ENCODE data around the gene CACHD1. TPM values are rescaled to one million over a fixed set of nuclear protein-coding genes. Genes with fewer than 3 reads are reported as not detected.

The CACHD1 gene
- total RNA-seq, 1 experiment from 2014 or later, result 8.4 TPM

DNA sequence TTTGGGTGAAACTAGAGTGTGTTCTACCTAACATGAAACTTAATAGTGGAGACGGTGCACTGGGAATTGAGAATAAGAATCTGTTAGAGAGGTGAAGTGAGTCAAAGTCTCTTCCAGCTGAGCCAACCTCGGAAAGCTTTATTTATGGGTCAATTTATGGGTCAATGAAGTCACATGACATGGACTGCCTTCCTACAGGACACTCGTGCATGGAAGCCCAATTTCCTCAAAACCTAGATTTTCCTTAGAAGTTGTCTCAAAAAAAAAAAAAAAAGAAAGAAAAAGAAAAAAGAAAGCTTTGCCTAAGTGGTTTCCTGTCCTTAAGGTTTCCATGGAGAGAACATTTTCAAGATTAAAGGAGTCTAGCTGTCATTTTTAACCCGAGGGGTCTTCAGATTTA lies 26.7 kb downstream of the CACHD1 start (continued):
- TF ChIP-seq, protein P1, sequence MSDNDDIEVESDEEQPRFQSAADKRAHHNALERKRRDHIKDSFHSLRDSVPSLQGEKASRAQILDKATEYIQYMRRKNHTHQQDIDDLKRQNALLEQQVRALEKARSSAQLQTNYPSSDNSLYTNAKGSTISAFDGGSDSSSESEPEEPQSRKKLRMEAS (IDR thresholded peaks at IDR 0.05), result no peak
- no peak for TF ChIP-seq ZFX (IDR thresholded peaks at IDR 0.05)
- TF ChIP-seq EZH2phosphoT487 (IDR thresholded peaks at IDR 0.05; ENCODE audit: borderline replicate concordance), result no peak
- no peak for TF ChIP-seq ZNF274 (IDR thresholded peaks at IDR 0.05; ENCODE audit: low read depth, low read length)

DNA sequence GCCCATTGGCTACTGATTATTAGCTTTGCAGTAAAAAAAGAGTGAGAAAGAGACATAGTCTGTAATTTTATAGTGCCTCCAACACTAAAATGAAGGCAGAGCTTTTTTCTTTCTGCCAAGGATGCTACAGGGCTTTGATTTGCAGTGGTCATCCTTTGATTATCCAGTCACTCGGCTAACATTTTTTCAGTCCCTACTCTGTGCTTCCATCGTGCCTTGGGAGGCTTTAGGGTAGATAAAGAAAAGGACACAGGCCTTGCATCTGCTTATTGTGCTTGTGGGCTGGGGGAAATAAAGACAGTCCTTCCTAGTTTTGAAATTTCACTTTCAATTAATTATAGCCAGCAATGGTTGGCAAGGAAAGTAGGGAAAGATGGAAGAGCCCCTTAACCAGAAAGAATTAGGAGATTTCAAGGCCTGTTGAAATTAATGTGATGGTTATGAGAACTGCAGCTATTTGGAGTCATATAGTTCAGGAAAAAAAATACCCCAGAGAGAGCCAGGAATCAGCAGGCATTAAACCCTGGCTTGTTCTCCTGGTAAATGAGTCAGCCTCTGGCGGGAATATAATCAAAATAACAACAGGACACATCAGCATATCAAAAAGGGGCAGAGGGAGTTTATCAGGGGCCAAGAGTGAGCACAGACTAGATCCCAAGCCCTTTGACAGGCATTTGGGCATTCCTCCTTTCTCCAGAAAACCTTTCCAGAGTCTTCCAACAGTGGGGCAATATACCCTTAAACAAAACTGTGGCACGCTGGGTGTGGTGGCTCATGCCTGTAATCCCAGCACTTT lies 27.4 kb downstream of the CACHD1 start:
- no peaks in the 10 kb centered on the region; the same call in 1 of the 2 replicates for H3K79me2 ChIP-seq (ENCODE audit: insufficient read depth, low read length)
- H2AFZ ChIP-seq (ENCODE audit: low read depth, low read length, poor library complexity, severe bottlenecking), result no peak overlapping the region
- no peak overlapping the region for H3K4me2 ChIP-seq (ENCODE audit: low read length)
- no peaks in the 10 kb centered on the region for H3K36me3 ChIP-seq (ENCODE audit: control insufficient read depth in 1 of 2, insufficient read depth in 2 of 2, low read length in 2 of 2)
- no peak for ATAC-seq
- ChIA-PET RAD21 (ENCODE audit: low non-redundant PET in 1 of 2, low total read pairs in 2 of 2, uncharacterized antibody in 2 of 2, unreplicated experiment in 2 of 2) (no interaction called here), CTCF (no interaction called here), POLR2A (no interaction called here)
- intact Hi-C loops (cut with micrococcal nuclease), result no loop called here
- no TSS peak for BruUV-seq (replicated peaks)
- no peak for DNase-seq (ENCODE audit: low read depth, low spot score)
- no peak overlapping the region for H3K4me3 ChIP-seq (replicated peaks in 1 of 2; ENCODE audit: low read depth in 1 of 2, low read length in 2 of 2)
- no peaks in the 10 kb centered on the region for H3K9me2 ChIP-seq (ENCODE audit: insufficient read depth)
- no peak overlapping the region for H3K9ac ChIP-seq (ENCODE audit: low read length)
- H4K20me1 ChIP-seq (ENCODE audit: insufficient read depth), result no peaks in the 10 kb centered on the region
- H3K27ac ChIP-seq (ENCODE audit: low read depth, low read length), result no peak overlapping the region
- no peaks in the 10 kb centered on the region for H3K4me1 ChIP-seq (ENCODE audit: control insufficient read depth in 1 of 2, insufficient read depth in 2 of 2, low read length in 2 of 2)
- H3K9me3 ChIP-seq (ENCODE audit: control insufficient read depth in 1 of 2, insufficient read depth in 1 of 2, low read depth in 1 of 2, low read length in 2 of 2), result no peaks in the 10 kb centered on the region
- TF ChIP-seq ZFX (IDR thresholded peaks at IDR 0.05) (no peak), SP1 (IDR thresholded peaks at IDR 0.05; ENCODE audit: low read depth) (no peak), YY1 (IDR thresholded peaks at IDR 0.05; ENCODE audit: extremely low read depth, insufficient replicate concordance, low read depth, low read length) (no peak), SIN3A (IDR thresholded peaks at IDR 0.05; ENCODE audit: low read depth) (no peak), ZNF274 (IDR thresholded peaks at IDR 0.05; ENCODE audit: low read depth, low read length) (no peak), EGR1 (IDR thresholded peaks at IDR 0.05; ENCODE audit: low read depth) (no peak), EZH2 (IDR thresholded peaks at IDR 0.05) (no peak), POLR2A (IDR thresholded peaks at IDR 0.05; ENCODE audit: borderline replicate concordance, extremely low read depth, insufficient read depth, insufficient read length) (no peak), EZH2phosphoT487 (IDR thresholded peaks at IDR 0.05; ENCODE audit: borderline replicate concordance) (no peak), ELF1 (IDR thresholded peaks at IDR 0.05; ENCODE audit: borderline replicate concordance, low read depth) (no peak), TCF7L2 (IDR thresholded peaks at IDR 0.05; ENCODE audit: borderline replicate concordance, extremely low read depth, insufficient read depth, insufficient read length) (no peak)
- TF ChIP-seq, protein P1 (IDR thresholded peaks at IDR 0.05), result no peak
- TF ChIP-seq, protein P2, sequence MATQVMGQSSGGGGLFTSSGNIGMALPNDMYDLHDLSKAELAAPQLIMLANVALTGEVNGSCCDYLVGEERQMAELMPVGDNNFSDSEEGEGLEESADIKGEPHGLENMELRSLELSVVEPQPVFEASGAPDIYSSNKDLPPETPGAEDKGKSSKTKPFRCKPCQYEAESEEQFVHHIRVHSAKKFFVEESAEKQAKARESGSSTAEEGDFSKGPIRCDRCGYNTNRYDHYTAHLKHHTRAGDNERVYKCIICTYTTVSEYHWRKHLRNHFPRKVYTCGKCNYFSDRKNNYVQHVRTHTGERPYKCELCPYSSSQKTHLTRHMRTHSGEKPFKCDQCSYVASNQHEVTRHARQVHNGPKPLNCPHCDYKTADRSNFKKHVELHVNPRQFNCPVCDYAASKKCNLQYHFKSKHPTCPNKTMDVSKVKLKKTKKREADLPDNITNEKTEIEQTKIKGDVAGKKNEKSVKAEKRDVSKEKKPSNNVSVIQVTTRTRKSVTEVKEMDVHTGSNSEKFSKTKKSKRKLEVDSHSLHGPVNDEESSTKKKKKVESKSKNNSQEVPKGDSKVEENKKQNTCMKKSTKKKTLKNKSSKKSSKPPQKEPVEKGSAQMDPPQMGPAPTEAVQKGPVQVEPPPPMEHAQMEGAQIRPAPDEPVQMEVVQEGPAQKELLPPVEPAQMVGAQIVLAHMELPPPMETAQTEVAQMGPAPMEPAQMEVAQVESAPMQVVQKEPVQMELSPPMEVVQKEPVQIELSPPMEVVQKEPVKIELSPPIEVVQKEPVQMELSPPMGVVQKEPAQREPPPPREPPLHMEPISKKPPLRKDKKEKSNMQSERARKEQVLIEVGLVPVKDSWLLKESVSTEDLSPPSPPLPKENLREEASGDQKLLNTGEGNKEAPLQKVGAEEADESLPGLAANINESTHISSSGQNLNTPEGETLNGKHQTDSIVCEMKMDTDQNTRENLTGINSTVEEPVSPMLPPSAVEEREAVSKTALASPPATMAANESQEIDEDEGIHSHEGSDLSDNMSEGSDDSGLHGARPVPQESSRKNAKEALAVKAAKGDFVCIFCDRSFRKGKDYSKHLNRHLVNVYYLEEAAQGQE (IDR thresholded peaks at IDR 0.05; ENCODE audit: low read depth), result no peak
- TF ChIP-seq, protein P3, sequence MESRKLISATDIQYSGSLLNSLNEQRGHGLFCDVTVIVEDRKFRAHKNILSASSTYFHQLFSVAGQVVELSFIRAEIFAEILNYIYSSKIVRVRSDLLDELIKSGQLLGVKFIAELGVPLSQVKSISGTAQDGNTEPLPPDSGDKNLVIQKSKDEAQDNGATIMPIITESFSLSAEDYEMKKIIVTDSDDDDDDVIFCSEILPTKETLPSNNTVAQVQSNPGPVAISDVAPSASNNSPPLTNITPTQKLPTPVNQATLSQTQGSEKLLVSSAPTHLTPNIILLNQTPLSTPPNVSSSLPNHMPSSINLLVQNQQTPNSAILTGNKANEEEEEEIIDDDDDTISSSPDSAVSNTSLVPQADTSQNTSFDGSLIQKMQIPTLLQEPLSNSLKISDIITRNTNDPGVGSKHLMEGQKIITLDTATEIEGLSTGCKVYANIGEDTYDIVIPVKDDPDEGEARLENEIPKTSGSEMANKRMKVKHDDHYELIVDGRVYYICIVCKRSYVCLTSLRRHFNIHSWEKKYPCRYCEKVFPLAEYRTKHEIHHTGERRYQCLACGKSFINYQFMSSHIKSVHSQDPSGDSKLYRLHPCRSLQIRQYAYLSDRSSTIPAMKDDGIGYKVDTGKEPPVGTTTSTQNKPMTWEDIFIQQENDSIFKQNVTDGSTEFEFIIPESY (IDR thresholded peaks at IDR 0.05; ENCODE audit: extremely low read depth, insufficient replicate concordance, low read length), result no peak
- TF ChIP-seq, protein P4, sequence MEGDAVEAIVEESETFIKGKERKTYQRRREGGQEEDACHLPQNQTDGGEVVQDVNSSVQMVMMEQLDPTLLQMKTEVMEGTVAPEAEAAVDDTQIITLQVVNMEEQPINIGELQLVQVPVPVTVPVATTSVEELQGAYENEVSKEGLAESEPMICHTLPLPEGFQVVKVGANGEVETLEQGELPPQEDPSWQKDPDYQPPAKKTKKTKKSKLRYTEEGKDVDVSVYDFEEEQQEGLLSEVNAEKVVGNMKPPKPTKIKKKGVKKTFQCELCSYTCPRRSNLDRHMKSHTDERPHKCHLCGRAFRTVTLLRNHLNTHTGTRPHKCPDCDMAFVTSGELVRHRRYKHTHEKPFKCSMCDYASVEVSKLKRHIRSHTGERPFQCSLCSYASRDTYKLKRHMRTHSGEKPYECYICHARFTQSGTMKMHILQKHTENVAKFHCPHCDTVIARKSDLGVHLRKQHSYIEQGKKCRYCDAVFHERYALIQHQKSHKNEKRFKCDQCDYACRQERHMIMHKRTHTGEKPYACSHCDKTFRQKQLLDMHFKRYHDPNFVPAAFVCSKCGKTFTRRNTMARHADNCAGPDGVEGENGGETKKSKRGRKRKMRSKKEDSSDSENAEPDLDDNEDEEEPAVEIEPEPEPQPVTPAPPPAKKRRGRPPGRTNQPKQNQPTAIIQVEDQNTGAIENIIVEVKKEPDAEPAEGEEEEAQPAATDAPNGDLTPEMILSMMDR (IDR thresholded peaks at IDR 0.05 in 2 of 3, conservative IDR thresholded peaks at IDR 0.05 in 1 of 3; ENCODE audit: borderline replicate concordance in 1 of 3, insufficient read depth in 1 of 3, low read depth in 2 of 3, low read length in 2 of 3), result no peak
- no peaks in the 10 kb centered on the region for H3K27me3 ChIP-seq (ENCODE audit: insufficient read depth, low read length)

All from HCT116 (cell line).